Measurements from ENCODE around the gene SULT1A2. TPM values are rescaled to one million over a fixed set of nuclear protein-coding genes. Genes with fewer than 3 reads are reported as not detected.

SULT1A2 gene
- total and polyA plus RNA-seq, 2 of the 8 experiments (the other 6 are each of a cell fraction or from before 2014, with no cell fraction given) = 0.29 to 0.35 TPM

GRCh38 chr16:28561557-28562187, 35.2 kb downstream of the SULT1A2 start:
- Histone ChIP-seq H2BK5ac (ENCODE audit: low read depth, low read length) (no peak overlapping the region), H3K14ac (ENCODE audit: insufficient read length) (no peak overlapping the region), H3K4ac (replicated peaks; ENCODE audit: insufficient read length, low read depth, low read length) (no peak overlapping the region), H3K18ac (ENCODE audit: extremely low read depth, low read length) (no peak overlapping the region), H3K23ac (ENCODE audit: insufficient read length) (no peak overlapping the region), H2BK12ac (ENCODE audit: low read depth, low read length) (no peak overlapping the region), H2BK15ac (ENCODE audit: low read length) (no peak overlapping the region), H2AFZ (ENCODE audit: low read length) (no peak overlapping the region), H3K79me1 (ENCODE audit: low read depth, low read length) (no peaks in the 10 kb centered on the region), H3K4me3 (ENCODE audit: extremely low read depth in 1 of 4, insufficient read depth in 2 of 4, low read depth in 3 of 4, low read length in 4 of 4) (no peak overlapping the region), H4K5ac (ENCODE audit: insufficient read length, low read depth, low read length) (no peak overlapping the region), H4K20me1 (replicated peaks in 1 of 2; ENCODE audit: control insufficient read depth in 1 of 2, insufficient read depth in 2 of 2, low read length in 2 of 2) (peaks cover 0 to 2% of the 10 kb centered on the region in 2 experiments), H4K91ac (replicated peaks; ENCODE audit: insufficient read length, low read length) (no peak overlapping the region), H2BK120ac (replicated peaks; ENCODE audit: low read depth, low read length) (no peak overlapping the region), H3K27me3 (replicated peaks in 1 of 4; ENCODE audit: control insufficient read depth in 3 of 4, extremely low read depth in 1 of 4, insufficient read depth in 3 of 4, low read length in 3 of 4) (no peaks in the 10 kb centered on the region), H4K8ac (ENCODE audit: extremely low read depth, insufficient read depth, low read length) (no peak overlapping the region), H3K9me3 (ENCODE audit: insufficient read depth in 2 of 2, low read depth in 1 of 2, low read length in 1 of 2) (no peaks in the 10 kb centered on the region; a peak in 1 of 4 replicates), H3K56ac (replicated peaks; ENCODE audit: insufficient read length, low read depth, low read length) (no peak overlapping the region), H3K27ac (ENCODE audit: low read depth, low read length) (no peak overlapping the region), H3K36me3 (ENCODE audit: control insufficient read depth in 2 of 4, insufficient read depth in 4 of 4, low read length in 3 of 4) (no peaks in the 10 kb centered on the region; a peak in 1 of 8 replicates), H3K23me2 (ENCODE audit: low read depth, low read length) (no peaks in the 10 kb centered on the region), H2BK20ac (ENCODE audit: low read length) (no peak overlapping the region), H3K79me2 (ENCODE audit: control insufficient read depth in 1 of 2, insufficient read depth in 2 of 2, low read length in 2 of 2) (no peaks in the 10 kb centered on the region; a peak in 1 of 4 replicates), H3K9ac (replicated peaks in 1 of 4; ENCODE audit: extremely low read depth in 1 of 4, low read depth in 3 of 4, low read length in 3 of 4) (no peak overlapping the region), H2AK5ac (ENCODE audit: low read depth, low read length) (no peak overlapping the region), H3K4me2 (ENCODE audit: insufficient read depth in 1 of 2, low read depth in 2 of 2, low read length in 2 of 2) (no peak overlapping the region), H3K4me1 (replicated peaks in 1 of 4; ENCODE audit: control insufficient read depth in 3 of 4, insufficient read depth in 4 of 4, low read length in 3 of 4) (no peaks in the 10 kb centered on the region)
- FAIRE-seq (no peak), DNase-seq (ENCODE audit: low read depth in 1 of 2, low spot score in 2 of 2) (no peak)
- WGBS, 2 experiments (ENCODE audit: extremely low coverage in 1 of 2, insufficient coverage in 1 of 2, insufficient read length in 1 of 2, insufficient replicate concordance in 2 of 2, low coverage in 1 of 2, low lambda C conversion rate in 2 of 2, missing lambda C conversion rate in 1 of 2) = 90% methylated on average over 7 of the region's 7 CpGs; no CpG with 5 or more reads in 1 of the 2 experiments
- ChIA-PET POLR2A (ENCODE audit: partially characterized antibody) (no interaction called here), CTCF (ENCODE audit: partially characterized antibody) (no interaction called here)
- TF ChIP-seq MAFK (IDR thresholded peaks at IDR 0.05; ENCODE audit: low read depth, low read length) (no peak), KDM1A (IDR thresholded peaks at IDR 0.05; ENCODE audit: borderline replicate concordance, low read length) (no peak), USF2 (IDR thresholded peaks at IDR 0.05; ENCODE audit: low read length) (no peak), MAX (IDR thresholded peaks at IDR 0.05) (no peak)

Data from H1 (cell line).